ENCODE measurements around the gene KRT71. TPM values are rescaled to one million over a fixed set of nuclear protein-coding genes. Genes with fewer than 3 reads are reported as not detected.

The KRT71 gene
- total RNA-seq, 2 experiments from 2014 or later, result not detected

- Histone ChIP-seq H3K4me1 (ENCODE audit: insufficient read depth, low read length, poor library complexity, severe bottlenecking) (no peaks in the 10 kb centered on the region), H3K4me3 (ENCODE audit: low read depth, low read length, poor library complexity, severe bottlenecking) (no peak overlapping the region), H3K36me3 (ENCODE audit: insufficient read depth, low read length) (no peaks in the 10 kb centered on the region), H4K20me1 (ENCODE audit: insufficient read depth, low read length) (no peaks in the 10 kb centered on the region), H2AFZ (ENCODE audit: low read length) (no peak overlapping the region), H3K79me2 (ENCODE audit: insufficient read depth, low read depth, low read length) (no peaks in the 10 kb centered on the region), H3K27ac (ENCODE audit: low read depth, low read length, poor library complexity, severe bottlenecking) (no peak overlapping the region), H3K4me2 (ENCODE audit: low read length) (no peak overlapping the region), H3K9me3 (ENCODE audit: low read length) (0 out of 2 replicates have a peak, but pooled peaks cover 13% of the 10 kb centered on the region), H3K9me2 (ENCODE audit: insufficient read depth, low read length) (no peaks in the 10 kb centered on the region)
- no peak for TF ChIP-seq CTCF (conservative IDR thresholded peaks at IDR 0.05; ENCODE audit: low read length)
- no peak for TF ChIP-seq EZH2phosphoT487 (IDR thresholded peaks at IDR 0.05; ENCODE audit: borderline replicate concordance, low read depth, low read length)
- BruUV-seq (replicated peaks), result no TSS peak
- ChIA-PET CTCF (ENCODE audit: unreplicated experiment) (no interaction called here), POLR2A (no interaction called here)
- DNase-seq (ENCODE audit: low spot score), result no peak
- intact Hi-C loops (cut with micrococcal nuclease; ENCODE audit: unreplicated experiment), result no loop called here
Measured at GRCh38 chr12:52515319-52515646, 37.7 kb downstream of the KRT71 start.

- Histone ChIP-seq H2AFZ (ENCODE audit: low read length) (no peak overlapping the region), H4K20me1 (ENCODE audit: insufficient read depth, low read length) (no peaks in the 10 kb centered on the region), H3K4me2 (ENCODE audit: low read length) (no peak overlapping the region), H3K27ac (ENCODE audit: low read depth, low read length, poor library complexity, severe bottlenecking) (no peak overlapping the region), H3K4me3 (ENCODE audit: low read depth, low read length, poor library complexity, severe bottlenecking) (no peak overlapping the region), H3K9me3 (ENCODE audit: low read length) (0 out of 2 replicates have a peak, but pooled peaks cover 13% of the 10 kb centered on the region), H3K9me2 (ENCODE audit: insufficient read depth, low read length) (no peaks in the 10 kb centered on the region), H3K36me3 (ENCODE audit: insufficient read depth, low read length) (no peaks in the 10 kb centered on the region), H3K79me2 (ENCODE audit: insufficient read depth, low read depth, low read length) (no peaks in the 10 kb centered on the region), H3K4me1 (ENCODE audit: insufficient read depth, low read length, poor library complexity, severe bottlenecking) (no peaks in the 10 kb centered on the region)
- TF ChIP-seq EZH2phosphoT487 (IDR thresholded peaks at IDR 0.05; ENCODE audit: borderline replicate concordance, low read depth, low read length), result no peak
- TF ChIP-seq CTCF (conservative IDR thresholded peaks at IDR 0.05; ENCODE audit: low read length), result no peak
- intact Hi-C loops (cut with micrococcal nuclease; ENCODE audit: unreplicated experiment), result no loop called here
- DNase-seq (ENCODE audit: low spot score), result no peak
- no TSS peak for BruUV-seq (replicated peaks)
- POLR2A ChIA-PET, result no interaction called here
- CTCF ChIA-PET (ENCODE audit: unreplicated experiment), result no interaction called here
Measured at GRCh38 chr12:52514471-52515318, 38.2 kb downstream of the KRT71 start.

DNA sequence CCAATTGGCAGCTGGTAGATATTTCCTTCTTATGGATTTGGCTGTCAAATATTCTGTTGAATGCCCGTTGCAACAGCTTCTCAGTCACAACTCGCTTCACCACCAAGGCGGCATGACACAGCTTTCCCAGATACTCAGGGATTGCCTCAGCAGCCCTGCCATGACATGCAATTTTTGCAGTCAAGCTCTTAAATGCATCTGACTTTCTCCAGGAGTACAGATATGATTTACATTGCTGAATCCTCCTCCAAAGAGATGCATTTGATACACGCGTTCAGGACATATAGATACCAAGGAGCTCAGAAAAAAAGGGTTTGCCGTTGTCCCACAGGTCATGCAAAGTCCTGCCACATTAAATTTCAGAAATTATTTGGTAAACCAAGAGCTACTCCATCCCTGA is 39.2 kb downstream of the KRT71 start:
- intact Hi-C loops (cut with micrococcal nuclease; ENCODE audit: unreplicated experiment), result no loop called here
- no peaks in the 10 kb centered on the region for H3K4me1 ChIP-seq (ENCODE audit: insufficient read depth, low read length, poor library complexity, severe bottlenecking)
- DNase-seq (ENCODE audit: low spot score), result no peak
- no peaks in the 10 kb centered on the region for H3K9me2 ChIP-seq (ENCODE audit: insufficient read depth, low read length)
- no peak overlapping the region for H2AFZ ChIP-seq (ENCODE audit: low read length)
- no peaks in the 10 kb centered on the region for H3K36me3 ChIP-seq (ENCODE audit: insufficient read depth, low read length)
- no peak overlapping the region for H3K4me2 ChIP-seq (ENCODE audit: low read length)
- no peak overlapping the region for H3K4me3 ChIP-seq (ENCODE audit: low read depth, low read length, poor library complexity, severe bottlenecking)
- H3K27ac ChIP-seq (ENCODE audit: low read depth, low read length, poor library complexity, severe bottlenecking), result no peak overlapping the region
- 0 out of 2 replicates have a peak, but pooled peaks cover 13% of the 10 kb centered on the region for H3K9me3 ChIP-seq (ENCODE audit: low read length)
- CTCF ChIA-PET (ENCODE audit: unreplicated experiment), result no interaction called here
- POLR2A ChIA-PET, result interaction anchor here (0.5 kb wide), 1 partner anchor 231 kb away, joined by 4 read pairs; no protein-coding TSS in a partner anchor
- no peaks in the 10 kb centered on the region for H3K79me2 ChIP-seq (ENCODE audit: insufficient read depth, low read depth, low read length)
- TF ChIP-seq CTCF (conservative IDR thresholded peaks at IDR 0.05; ENCODE audit: low read length), result no peak
- no peak for TF ChIP-seq EZH2phosphoT487 (IDR thresholded peaks at IDR 0.05; ENCODE audit: borderline replicate concordance, low read depth, low read length)
- no TSS peak for BruUV-seq (replicated peaks)
- H4K20me1 ChIP-seq (ENCODE audit: insufficient read depth, low read length), result no peaks in the 10 kb centered on the region
